ENCODE results near the gene VAC14. TPM values are rescaled to one million over a fixed set of nuclear protein-coding genes. Genes with fewer than 3 reads are reported as not detected.

Gene VAC14
- total RNA-seq, 1 donor: 37.1 TPM

GRCh38 chr16:70703835-70704381 lies 97.0 kb downstream of the VAC14 start:
- TF ChIP-seq CTCF (IDR thresholded peaks at IDR 0.05; ENCODE audit: insufficient read depth, low read depth, low read length): no peak
- no peak for DNase-seq (ENCODE audit: low read depth)
- H3K4me3 ChIP-seq (ENCODE audit: low read depth, low read length): no peak overlapping the region

- TF ChIP-seq CTCF (IDR thresholded peaks at IDR 0.05; ENCODE audit: insufficient read depth, low read depth, low read length): peak; percentile 43
Observed at GRCh38 chr16:70703041-70703834, 97.7 kb downstream of the VAC14 start.

GRCh38 chr16:70702624-70703023 lies 98.3 kb downstream of the VAC14 start:
- TF ChIP-seq CTCF (IDR thresholded peaks at IDR 0.05; ENCODE audit: insufficient read depth, low read depth, low read length): no peak
- DNase-seq (ENCODE audit: low read depth): no peak
- no peak overlapping the region for H3K4me3 ChIP-seq (ENCODE audit: low read depth, low read length)

More at GRCh38 chr16:70703041-70703834, 97.7 kb downstream of the VAC14 start:
- no peak overlapping the region for H3K4me3 ChIP-seq (ENCODE audit: low read depth, low read length)
- peak; percentile 86 for DNase-seq (ENCODE audit: low read depth)

- no peak overlapping the region for H3K4me3 ChIP-seq (ENCODE audit: low read depth, low read length)
- no peak for DNase-seq (ENCODE audit: low read depth)
- TF ChIP-seq CTCF (IDR thresholded peaks at IDR 0.05; ENCODE audit: insufficient read depth, low read depth, low read length): no peak
Observed at GRCh38 chr16:70701998-70702397, 99.0 kb downstream of the VAC14 start.

- TF ChIP-seq CTCF (IDR thresholded peaks at IDR 0.05; ENCODE audit: insufficient read depth, low read depth, low read length): no peak
- H3K4me3 ChIP-seq (ENCODE audit: low read depth, low read length): no peak overlapping the region
- no peak for DNase-seq (ENCODE audit: low read depth)
Observed at GRCh38 chr16:70701596-70701995, 99.4 kb downstream of the VAC14 start.

- H3K4me3 ChIP-seq (ENCODE audit: low read depth, low read length): no peak overlapping the region
- DNase-seq (ENCODE audit: low read depth): no peak
- TF ChIP-seq CTCF (IDR thresholded peaks at IDR 0.05; ENCODE audit: insufficient read depth, low read depth, low read length): no peak
Observed at GRCh38 chr16:70701036-70701435, 99.9 kb downstream of the VAC14 start.

Data from fibroblast of villous mesenchyme (primary cell).